GM12864 (cell line): ENCODE results near the gene TGDS.
"Not testable (repeated sequence)": the region's sequence is repeated elsewhere in the genome, so short reads cannot be mapped to it uniquely, and the experiment has no call there.

Experiments used
- DNase-seq: peaks from one replicate; pipeline ENCODE4 v3.0.0-alpha.2; 2011; ENCODE audit warnings: low read depth
- H3K4me3 ChIP-seq: 2 replicates; pipeline ENCODE4 v1.5.1; 2011; ENCODE audit warnings: mild to moderate bottlenecking, low read depth, low read length, control low read depth
- CTCF ChIP-seq: IDR thresholded peaks from 2 replicates; pipeline ENCODE4 v1.5.1; 2011; ENCODE audit warnings: low read depth, mild to moderate bottlenecking, moderate library complexity, low read length, control low read depth, inconsistent platforms; ENCODE audit errors: missing control alignments

Gene TGDS

DNA sequence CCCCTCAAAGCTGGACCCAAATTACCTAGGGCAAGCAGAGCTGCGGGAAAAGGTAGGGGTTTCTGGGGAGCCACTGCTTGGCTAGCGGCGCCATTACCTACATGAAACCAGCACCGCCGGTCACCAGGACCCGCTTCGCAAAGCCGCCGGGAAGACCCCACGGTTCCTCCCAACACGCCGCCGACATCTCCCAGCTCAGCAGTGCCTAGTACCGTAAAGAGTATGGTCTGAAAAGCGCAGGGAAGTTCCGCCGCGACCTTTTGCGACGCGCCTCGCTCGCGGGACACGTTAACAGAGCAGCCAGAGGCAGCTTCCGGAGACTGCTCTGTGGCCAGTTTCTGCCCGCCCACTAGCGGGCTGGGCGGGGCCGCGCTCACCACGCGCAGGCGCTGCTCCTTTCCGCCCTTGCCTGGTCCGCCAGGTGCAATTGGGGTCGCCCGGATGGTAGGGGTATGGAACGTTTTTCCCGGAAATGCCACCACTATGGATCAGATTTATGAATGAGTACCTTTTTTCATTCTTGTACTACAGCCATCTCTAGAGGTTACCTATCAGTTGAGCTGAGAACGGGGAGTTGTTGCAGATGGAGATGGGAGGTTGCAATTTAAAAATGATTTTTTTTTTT, at the start of gene TGDS:
TSS of gene TGDS (minus strand) at position 203 of the 625 bp plus-strand sequence. CDS start at position 187, 16 bp downstream.
- TF ChIP-seq CTCF: no peak
- H3K4me3 ChIP-seq: peak within 1 kb of the TSS; percentile 91
- DNase-seq: peak; percentile 90

GRCh38 chr13:94641409-94641941, 45.5 kb upstream of the TGDS start:
- H3K4me3 ChIP-seq: no peak overlapping the region
- no peak for DNase-seq
- no peak for TF ChIP-seq CTCF

DNA sequence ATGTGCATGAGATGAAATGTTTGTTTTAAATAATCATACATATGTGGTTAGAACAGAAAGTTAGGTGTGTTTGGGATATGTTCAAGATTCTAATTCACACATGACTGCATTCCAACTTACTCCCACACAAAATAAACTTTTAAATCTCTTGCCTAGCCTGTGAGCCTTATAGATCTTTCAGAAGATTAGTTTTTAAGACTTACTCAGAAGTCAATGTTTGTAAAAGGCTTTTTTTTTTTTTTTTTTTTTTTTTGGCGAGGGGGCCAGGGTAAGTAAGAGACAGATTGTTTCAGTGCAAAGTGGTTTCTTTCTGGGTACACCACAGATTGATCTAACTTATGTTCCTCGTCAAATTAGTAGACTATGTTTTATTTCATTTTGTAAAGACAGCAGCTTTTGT, 44.8 kb upstream of the TGDS start:
- H3K4me3 ChIP-seq: no peak overlapping the region
- DNase-seq: no peak
- TF ChIP-seq CTCF: no peak

DNA sequence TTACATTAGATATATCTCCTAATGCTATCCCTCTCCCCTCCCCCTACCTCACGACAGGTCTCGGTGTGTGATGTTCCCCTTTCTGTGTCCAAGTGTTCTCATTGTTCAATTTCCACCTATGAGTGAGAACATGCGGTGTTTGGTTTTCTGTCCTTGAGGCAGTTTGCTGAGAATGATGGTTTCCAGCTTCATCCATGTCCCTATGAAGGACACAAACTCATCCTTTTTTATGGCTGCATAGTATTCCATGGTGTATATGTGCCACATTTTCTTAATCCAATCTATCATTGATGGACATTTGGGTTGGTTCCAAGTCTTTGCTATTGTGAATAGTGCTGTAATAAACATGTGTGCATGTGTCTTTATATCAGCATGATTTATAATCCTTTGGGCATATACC, 41.7 kb upstream of the TGDS start:
- H3K4me3 ChIP-seq, DNase-seq: not testable (repeated sequence)

DNA sequence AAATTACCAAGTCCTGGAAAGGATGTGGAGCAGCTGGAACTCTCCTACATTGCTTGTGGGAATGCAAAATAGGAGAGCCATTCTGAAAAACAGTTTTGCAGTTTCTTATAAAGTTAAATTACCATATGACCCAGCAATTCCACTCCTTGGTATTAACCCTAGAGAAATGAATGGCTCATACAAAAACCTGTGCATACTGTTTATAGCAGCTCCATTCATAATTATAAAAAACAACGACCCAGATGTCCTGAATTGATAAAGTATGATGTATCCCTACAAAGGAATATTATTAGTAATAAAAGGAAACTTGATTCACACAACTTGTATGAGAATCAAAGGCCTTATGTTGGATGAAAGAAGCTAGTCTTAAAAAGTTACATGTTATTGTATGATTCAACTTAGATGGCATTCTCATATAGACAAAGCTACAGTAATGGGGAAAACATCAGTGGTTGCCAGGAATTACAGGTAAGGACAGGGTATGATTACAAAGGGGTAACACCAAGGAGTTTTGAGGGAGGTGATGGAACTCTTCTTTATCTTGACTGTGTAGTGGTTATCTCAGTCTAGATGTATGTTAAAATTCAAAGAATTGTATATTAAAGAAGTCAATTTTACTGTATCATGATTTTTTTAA, 41.1 kb upstream of the TGDS start:
- H3K4me3 ChIP-seq: no peak overlapping the region
- no peak for DNase-seq
- TF ChIP-seq CTCF: no peak

GRCh38 chr13:94636096-94636495, 40.1 kb upstream of the TGDS start:
- not testable (repeated sequence) for DNase-seq, H3K4me3 ChIP-seq

- no peak overlapping the region for H3K4me3 ChIP-seq
- no peak for TF ChIP-seq CTCF
- no peak for DNase-seq
Measured at GRCh38 chr13:94632226-94632980, 36.5 kb upstream of the TGDS start.
